Stimulated activated CD8-positive, alpha-beta memory T cell treated with anti-CD3 and anti-CD28 coated beads, Interleukin-7, amount 100 ng/mL, for 4 hours (primary cell): ENCODE measurements around the gene TIAM1.

Experiments
- DNase-seq, 2 donors: peaks; one replicate each; pipeline ENCODE4 v3.0.0-alpha.2; 2020; ENCODE audit warnings: low read depth in 2 of 2

The TIAM1 gene

GRCh38 chr21:31286621-31287020 lies 57.4 kb downstream of the TIAM1 start:
- no peak for DNase-seq

- DNase-seq: no peak
Measured at GRCh38 chr21:31284797-31285397, 59.2 kb downstream of the TIAM1 start.

- no peak for DNase-seq
Measured at GRCh38 chr21:31283025-31283424, 61.0 kb downstream of the TIAM1 start.

DNA sequence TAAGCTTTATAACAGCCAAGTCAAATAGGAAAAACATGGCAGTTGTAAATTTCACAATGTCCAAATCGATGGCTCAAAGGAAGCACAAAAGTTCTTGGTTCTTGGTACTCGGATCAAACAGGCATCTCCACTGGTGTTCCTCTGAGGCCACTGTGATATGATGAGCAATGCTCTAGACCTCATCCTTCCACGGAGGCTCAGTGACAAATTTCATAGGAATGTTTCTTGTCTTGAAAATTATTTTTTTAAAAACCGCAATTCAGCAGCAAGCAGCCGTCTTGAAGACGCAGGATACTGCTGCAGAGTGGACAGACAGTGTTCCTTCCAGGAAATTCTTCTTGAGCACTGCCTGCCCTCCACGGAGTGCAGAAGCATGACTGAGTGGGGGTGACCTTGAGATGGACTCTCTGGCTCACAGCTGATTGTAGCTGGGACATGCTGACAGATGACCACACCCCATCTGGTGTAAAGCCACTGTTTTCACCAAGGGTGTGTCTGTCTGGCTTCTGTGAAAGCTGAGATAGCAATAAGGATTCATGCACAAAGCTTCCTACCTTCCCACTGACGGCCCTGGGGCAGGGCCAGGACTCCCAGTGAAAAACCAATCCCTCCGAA lies 61.9 kb downstream of the TIAM1 start:
- no peak for DNase-seq

DNA sequence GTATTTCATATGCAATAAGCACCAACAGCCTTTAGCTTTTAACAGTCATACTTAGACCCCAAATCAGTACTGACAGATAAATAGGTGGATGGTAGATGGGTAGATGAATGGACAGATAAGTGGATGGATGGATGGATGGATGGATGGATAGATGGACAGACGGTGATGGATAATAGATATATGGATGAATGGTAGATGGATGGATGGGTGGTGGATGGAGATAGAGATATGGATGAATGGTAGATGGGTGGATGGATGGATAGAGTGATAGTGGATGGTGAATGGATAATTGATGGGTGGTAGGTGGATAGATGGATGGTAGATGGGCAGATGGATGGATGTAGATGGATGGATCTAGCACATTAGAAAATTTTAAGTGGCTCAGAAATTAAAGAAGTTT lies 62.5 kb downstream of the TIAM1 start:
- DNase-seq: no peak

DNA sequence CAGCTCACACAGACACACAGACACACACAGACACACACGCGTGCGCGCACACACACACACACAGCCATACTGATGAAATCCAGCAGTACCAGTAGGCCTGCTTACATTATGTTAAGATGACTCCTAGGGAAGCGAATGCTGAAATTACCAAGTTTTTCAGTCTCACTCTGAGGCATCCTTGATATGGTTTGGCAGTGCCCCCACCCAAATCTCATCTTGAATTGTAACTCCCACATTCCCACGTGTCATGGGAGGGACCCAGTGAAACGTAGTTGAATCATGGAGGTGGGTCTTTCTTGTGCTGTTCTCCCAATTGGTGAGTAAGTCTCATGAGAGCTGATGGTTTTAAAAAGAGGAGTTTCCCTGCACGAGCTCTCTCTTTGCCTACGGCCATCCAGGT lies 64.1 kb downstream of the TIAM1 start:
- no peak for DNase-seq

DNA sequence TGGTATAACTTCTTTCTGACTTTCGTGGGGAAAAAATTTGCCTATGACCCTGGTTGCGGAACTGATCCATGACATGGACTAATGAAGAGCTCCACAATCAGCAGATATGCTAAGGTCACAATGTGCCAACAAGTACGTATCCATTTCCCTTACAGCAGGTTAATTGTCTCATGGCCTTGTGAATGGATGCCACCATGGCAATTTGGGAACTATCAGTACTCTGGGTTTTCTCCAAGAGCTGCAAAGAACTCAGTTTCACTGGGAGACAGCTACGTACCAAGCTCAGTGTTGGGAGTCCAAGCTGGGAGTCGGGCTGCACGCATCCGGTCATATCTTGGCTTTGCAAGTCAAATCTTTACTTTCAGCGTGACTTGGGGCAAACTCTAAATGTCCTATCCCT lies 64.8 kb downstream of the TIAM1 start:
- no peak for DNase-seq

GRCh38 chr21:31278511-31279130 lies 65.4 kb downstream of the TIAM1 start:
- DNase-seq: no peak

DNA sequence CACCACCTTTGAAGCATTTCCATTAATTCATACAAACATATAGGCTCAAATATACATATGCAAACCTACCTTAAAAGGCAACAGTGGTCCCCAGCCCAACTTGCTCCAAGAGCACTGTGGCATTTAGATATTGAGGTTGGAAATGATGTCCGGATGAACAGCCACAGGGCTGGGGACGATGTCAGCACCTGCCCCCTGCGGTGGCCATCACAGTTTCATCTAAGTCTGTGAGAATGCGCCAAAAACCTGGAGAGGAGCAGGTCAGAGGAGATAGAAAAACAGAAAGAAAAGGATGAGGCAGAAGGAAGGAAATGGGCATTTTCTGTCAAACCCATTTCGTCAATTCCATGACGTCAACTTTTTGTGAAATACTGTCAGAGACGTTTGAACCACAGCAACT lies 67.4 kb downstream of the TIAM1 start:
- no peak for DNase-seq

DNA sequence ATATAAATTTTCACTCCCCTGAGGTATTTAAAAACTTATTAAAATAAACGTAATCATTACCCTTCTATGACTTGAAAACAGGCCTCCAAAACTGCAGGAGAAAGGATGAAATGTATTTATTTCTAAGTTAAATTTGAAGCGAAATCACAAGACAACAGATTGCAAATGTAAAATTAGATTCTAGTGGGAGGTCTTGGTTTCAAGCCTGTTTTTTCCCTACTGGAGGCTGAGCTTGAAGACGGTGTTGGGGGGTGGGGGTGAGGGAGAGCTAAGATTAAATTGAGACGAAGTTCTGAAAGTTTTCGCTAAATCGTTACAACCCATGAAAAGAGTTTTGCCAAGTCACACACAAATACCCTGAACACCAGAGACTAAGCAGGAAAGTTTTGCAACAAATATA lies 68.2 kb downstream of the TIAM1 start:
- DNase-seq: no peak

- DNase-seq: no peak
Measured at GRCh38 chr21:31273278-31273677, 70.8 kb downstream of the TIAM1 start.

GRCh38 chr21:31268090-31268489 lies 76.0 kb downstream of the TIAM1 start:
- no peak for DNase-seq

DNA sequence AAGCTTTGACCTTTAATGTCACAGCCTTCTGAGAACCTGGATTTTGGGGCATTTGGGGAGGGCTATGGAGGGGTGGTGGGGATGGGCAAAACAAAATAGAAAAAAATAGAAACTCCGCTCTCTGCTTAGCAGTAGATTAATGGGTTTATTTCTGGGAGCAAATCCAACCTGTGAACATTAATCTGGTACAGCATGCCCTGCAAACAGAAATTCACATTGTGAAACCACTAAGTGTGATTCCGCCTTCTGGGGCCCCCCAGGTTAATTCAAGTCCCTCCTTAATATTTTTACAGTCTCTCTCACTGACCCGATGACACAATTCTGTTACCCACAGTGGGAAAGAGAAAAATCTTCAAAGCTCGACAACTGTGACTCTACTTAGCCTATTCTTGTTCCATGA lies 76.4 kb downstream of the TIAM1 start:
- no peak for DNase-seq

DNA sequence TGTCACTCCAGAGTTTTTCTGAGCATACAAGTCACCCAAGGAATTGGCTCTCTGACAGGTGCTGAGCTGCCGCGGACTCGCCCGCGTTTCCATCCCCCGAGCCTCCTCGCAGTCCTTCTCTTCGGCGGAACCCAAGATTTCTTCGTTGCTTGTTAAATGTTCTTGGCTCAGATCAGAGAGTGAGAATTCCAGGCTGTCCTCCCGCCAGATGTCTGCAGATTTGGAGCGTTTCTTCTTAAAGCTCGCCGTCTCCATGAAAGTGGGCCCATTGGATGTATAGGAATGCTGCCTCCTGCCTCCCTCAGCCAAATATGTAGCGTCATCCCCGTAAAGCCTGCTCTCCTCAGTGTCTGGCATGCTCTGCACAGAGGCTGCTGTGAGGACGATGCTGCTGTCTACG lies 77.8 kb downstream of the TIAM1 start:
- no peak for DNase-seq

DNA sequence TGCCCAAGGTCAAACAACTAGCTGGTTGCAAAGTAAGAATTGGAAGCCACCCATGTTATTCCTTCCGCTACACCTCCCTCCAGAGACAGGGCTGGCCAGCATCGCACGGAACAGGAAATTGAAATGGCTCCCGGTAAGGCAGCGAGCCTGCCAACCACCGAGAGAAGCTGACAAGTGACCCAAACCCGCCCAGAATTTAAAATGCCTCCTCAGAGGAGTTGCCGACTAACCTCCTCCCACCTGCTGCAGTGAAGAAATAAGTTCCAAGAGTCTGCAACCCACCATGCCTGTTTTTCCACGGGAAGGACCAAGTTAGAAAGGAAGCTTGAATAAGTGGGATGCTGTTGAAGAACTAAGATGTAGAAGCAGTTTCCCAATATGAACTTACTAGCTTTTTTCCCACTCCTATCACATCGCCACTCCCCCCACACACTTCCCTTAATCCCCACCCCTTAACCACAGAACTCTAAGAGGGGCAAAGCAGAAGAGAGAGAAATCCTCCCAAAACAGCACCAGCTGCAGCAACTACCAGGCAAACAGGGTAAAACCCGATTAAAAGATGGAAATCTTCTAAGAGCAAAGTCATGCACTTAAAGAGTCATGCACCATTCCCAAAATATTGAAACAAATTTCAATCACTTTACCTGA lies 78.6 kb downstream of the TIAM1 start:
- no peak for DNase-seq

DNA sequence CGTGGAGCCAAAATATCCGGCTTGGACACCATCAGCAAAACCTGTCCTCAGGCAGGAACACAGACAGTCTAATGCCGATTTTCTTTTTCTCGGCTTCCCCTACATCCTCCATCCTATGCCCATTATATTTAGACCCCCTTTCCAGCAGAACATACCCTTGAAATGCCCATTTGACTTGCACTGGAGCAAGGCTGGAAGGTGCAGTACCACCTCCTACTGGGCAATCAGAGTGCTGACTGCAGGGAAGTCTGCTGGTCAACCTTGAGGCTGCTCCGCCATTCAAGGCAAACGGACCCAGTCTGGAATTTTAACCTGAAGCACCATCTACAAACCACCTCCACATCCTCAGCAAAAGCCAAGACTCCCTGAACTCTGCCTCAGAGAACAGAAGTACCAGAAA lies 79.5 kb downstream of the TIAM1 start:
- DNase-seq: no peak

DNA sequence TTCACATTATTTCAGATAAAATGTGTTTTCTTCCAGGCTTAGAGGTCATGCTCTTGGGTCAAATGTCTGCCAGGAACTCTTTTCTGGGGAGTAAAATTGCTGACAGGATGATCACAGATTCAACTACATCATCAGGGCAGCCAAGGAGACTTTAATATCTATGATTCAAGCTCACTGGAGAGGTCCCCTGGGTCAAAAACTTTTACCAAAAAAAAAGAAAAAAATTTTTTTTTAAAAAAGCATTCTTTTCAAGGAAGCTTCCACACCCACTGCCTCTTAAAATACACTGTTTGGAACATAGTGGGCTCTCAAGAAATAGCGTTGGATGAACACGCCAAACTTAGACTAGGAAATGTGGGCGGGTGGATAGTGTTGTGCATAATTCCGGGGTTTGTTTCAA lies 81.3 kb downstream of the TIAM1 start:
- no peak for DNase-seq

DNA sequence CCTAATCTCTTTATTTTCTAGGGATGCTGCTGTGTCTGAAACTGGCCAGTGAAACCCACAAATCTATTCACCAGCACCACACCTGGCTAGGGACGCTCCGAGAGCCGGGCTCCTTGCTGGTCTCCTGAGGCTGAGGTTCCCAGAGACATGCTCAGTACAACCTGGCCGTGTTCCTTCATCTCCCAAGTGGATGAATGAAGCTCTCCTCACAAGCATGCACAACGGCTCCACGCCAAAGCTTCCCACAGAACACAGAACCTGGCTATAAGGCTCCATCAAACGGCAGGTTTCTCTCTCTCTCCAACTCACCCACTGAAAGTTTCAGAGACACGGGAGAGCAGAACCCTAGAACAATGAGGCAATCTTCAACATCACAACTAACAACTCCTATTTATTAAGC lies 82.3 kb downstream of the TIAM1 start:
- DNase-seq: no peak

DNA sequence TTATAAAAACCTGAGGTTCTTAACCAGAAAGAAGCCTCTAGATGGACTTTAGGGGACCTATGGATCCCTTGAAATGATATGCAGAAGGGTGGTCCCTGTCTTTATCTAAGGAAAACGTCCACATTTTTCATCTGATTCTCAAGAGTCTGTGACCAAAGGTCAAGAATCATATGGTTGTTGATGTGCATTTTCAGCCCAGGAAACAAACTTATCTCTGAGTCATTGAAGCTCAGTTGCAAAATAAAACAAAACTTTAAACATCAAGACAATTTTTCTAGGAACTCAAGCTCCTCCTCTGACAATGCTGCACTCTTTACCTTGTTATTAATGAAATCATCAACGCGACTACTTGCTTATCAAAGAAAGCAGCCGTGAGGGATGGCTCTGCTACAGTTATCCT lies 83.3 kb downstream of the TIAM1 start:
- DNase-seq: no peak

DNA sequence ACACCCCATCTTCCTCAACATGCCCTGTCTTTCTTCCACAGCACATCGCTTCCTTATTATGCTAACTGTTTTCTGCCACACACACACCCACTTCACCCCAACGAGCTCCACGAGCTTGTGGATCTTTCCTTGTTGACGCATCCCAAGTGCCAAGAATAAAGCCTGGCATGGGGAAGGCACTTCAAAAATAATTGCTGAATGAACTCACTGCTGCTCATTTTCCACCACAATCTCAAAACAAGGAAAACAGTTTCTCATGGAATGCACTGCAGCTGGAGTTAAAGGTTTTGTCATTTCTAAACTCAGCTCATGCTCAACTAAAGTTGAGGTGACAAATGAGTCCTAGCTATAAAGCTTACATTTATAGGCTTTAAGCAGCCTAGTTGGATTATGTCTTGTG lies 86.0 kb downstream of the TIAM1 start:
- DNase-seq: no peak

- DNase-seq: no peak
Measured at GRCh38 chr21:31257265-31257664, 86.8 kb downstream of the TIAM1 start.

GRCh38 chr21:31255896-31256295 lies 88.2 kb downstream of the TIAM1 start:
- DNase-seq: no peak

DNA sequence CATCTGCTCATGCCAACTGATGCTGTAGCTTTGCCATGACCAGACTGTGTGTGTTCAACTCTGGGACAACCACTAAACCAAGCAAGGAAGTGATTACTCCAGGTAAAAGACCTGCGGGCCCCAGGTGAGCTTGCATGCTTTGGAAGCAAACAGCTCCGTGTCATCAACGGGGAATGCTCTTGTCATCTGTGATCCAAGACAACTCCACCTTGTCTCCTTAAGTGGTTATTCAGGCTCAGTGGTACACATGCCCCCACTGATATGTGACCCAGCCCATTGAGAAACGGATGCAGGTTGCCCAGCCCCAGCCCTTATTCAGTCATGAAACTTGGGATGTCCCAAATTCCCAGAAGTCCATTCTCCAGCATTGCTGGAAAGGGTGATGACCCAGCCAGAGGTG lies 89.0 kb downstream of the TIAM1 start:
- DNase-seq: no peak
